ENCODE data around the gene SPATA31E1. TPM values are rescaled to one million over a fixed set of nuclear protein-coding genes. Genes with fewer than 3 reads are reported as not detected.
"Not testable (repeated sequence)": the region's sequence is repeated elsewhere in the genome, so short reads cannot be mapped to it uniquely, and the experiment has no call there.

Gene SPATA31E1
- total RNA-seq, 1 donor from 2014 or later = not detected

DNA sequence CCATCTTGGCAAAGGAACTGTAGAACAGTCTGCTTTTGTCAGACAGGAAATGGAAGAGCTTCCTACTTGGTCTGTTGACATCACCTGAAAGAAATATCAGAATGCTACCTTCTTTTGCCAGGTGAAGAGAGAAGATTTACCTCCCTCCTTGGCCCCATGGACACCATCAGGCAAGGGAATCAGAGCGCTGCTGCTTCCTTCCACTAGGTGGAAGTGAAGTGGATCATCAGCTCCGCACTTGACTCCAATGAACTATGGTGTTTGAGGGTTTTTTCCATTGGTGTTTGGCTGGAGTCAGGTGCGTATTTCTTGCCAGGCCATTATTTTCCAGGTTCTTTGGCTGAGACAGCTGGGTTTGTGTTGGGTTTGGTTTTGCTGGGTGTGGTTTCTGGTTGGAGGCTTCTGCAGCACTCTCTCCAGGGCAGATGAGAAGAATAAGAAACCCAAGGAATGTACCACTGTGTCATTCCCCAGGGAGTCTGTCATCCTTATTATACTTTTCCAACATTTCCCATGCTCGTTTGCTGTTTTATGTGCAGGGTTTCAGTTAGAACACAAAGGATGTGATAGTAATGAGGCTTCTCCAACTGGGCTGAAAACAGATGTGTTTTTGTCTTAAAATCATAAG lies 12.4 kb downstream of the SPATA31E1 start:
- Histone ChIP-seq H3K4me3 (no peak overlapping the region), H3K27me3 (ENCODE audit: low read depth) (peaks cover 14% of the 10 kb centered on the region), H3K27ac (replicated peaks) (no peak overlapping the region), H3K36me3 (no peaks in the 10 kb centered on the region), H3K4me1 (no peaks in the 10 kb centered on the region), H3K9me3 (replicated peaks) (peaks cover 16% of the 10 kb centered on the region)
- intact Hi-C loops (cut with micrococcal nuclease) = no loop called here
- DNase-seq = no peak
- TF ChIP-seq, protein P1, sequence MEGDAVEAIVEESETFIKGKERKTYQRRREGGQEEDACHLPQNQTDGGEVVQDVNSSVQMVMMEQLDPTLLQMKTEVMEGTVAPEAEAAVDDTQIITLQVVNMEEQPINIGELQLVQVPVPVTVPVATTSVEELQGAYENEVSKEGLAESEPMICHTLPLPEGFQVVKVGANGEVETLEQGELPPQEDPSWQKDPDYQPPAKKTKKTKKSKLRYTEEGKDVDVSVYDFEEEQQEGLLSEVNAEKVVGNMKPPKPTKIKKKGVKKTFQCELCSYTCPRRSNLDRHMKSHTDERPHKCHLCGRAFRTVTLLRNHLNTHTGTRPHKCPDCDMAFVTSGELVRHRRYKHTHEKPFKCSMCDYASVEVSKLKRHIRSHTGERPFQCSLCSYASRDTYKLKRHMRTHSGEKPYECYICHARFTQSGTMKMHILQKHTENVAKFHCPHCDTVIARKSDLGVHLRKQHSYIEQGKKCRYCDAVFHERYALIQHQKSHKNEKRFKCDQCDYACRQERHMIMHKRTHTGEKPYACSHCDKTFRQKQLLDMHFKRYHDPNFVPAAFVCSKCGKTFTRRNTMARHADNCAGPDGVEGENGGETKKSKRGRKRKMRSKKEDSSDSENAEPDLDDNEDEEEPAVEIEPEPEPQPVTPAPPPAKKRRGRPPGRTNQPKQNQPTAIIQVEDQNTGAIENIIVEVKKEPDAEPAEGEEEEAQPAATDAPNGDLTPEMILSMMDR (IDR thresholded peaks at IDR 0.05; ENCODE audit: borderline replicate concordance) = no peak

DNA sequence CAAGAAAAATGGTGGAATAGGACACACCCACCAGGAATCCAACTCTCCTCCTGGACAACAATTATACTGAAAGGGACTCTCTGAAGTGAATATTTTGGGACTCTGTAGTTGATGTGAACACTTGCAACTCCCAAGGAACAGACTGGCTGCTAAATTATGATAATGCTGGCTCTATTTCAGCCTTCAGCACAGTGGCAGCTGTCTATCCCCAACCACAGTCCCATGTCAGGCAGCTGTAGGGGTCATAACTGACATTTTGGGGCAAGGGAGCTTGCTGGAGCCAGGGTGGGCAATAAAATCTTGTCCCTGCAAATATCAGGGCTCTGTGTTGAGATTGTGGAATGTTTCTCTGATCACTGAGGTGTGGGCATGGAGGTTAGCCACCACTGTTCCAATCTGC lies 14.2 kb downstream of the SPATA31E1 start:
- TF ChIP-seq, protein P1 (IDR thresholded peaks at IDR 0.05; ENCODE audit: borderline replicate concordance) = no peak
- no peak overlapping the region for H3K4me3 ChIP-seq
- H3K27ac ChIP-seq (replicated peaks) = no peak overlapping the region
- peaks cover 21% of the 10 kb centered on the region for H3K9me3 ChIP-seq (replicated peaks)
- H3K36me3 ChIP-seq = no peaks in the 10 kb centered on the region
- H3K27me3 ChIP-seq (ENCODE audit: low read depth) = peaks cover 19% of the 10 kb centered on the region
- intact Hi-C loops (cut with micrococcal nuclease) = no loop called here
- DNase-seq = no peak
- no peaks in the 10 kb centered on the region for H3K4me1 ChIP-seq

DNA sequence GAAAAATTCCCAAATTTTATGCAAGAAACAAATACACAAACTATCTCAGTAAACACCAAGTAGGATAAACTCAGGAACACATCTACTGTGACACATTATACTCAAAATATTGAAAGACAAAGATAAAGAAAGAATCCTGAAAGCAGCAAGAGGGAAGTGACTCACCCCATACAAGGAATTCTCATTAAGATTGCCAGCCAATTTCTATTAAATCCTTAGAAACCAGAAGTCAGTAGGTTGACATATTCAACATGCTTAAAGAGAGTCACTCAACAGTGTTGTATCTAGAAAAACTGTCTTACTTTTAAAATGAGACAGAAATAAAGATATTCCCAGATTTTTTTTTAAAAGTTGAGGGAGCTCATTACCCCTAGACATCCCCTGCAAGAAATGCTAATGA lies 15.5 kb downstream of the SPATA31E1 start:
- peaks cover 19% of the 10 kb centered on the region for H3K27me3 ChIP-seq (ENCODE audit: low read depth)
- H3K4me1 ChIP-seq = no peaks in the 10 kb centered on the region
- no peaks in the 10 kb centered on the region for H3K36me3 ChIP-seq
- DNase-seq = no peak
- intact Hi-C loops (cut with micrococcal nuclease) = no loop called here
- H3K4me3 ChIP-seq = no peak overlapping the region
- TF ChIP-seq, protein P1 (IDR thresholded peaks at IDR 0.05; ENCODE audit: borderline replicate concordance) = no peak
- peaks cover 34% of the 10 kb centered on the region for H3K9me3 ChIP-seq (replicated peaks)
- H3K27ac ChIP-seq (replicated peaks) = no peak overlapping the region

DNA sequence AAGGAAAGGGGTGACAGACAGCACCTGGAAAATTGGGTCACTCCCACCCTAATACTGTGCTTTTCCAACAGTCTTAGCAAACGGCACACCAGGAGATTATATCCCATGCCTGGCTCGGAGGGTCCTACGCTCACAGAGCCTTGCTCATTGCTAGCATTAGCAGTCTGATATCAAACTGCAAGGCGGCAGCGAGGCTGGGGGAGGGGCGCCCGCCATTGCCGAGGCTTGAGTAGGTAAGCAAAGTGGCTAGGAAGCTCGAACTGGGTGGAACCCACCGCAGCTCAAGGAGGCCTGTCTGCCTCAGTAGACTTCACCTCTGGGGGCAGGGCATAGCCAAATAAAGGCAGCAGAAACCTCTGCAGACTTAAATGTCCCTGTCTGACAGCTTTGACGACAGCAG lies 19.7 kb downstream of the SPATA31E1 start:
- H3K27ac ChIP-seq (replicated peaks); intact Hi-C loops (cut with micrococcal nuclease); DNase-seq; H3K4me1 ChIP-seq; H3K4me3 ChIP-seq; H3K36me3 ChIP-seq; H3K27me3 ChIP-seq (ENCODE audit: low read depth): not testable (repeated sequence)
- peaks cover 42% of the 10 kb centered on the region for H3K9me3 ChIP-seq (replicated peaks)

DNA sequence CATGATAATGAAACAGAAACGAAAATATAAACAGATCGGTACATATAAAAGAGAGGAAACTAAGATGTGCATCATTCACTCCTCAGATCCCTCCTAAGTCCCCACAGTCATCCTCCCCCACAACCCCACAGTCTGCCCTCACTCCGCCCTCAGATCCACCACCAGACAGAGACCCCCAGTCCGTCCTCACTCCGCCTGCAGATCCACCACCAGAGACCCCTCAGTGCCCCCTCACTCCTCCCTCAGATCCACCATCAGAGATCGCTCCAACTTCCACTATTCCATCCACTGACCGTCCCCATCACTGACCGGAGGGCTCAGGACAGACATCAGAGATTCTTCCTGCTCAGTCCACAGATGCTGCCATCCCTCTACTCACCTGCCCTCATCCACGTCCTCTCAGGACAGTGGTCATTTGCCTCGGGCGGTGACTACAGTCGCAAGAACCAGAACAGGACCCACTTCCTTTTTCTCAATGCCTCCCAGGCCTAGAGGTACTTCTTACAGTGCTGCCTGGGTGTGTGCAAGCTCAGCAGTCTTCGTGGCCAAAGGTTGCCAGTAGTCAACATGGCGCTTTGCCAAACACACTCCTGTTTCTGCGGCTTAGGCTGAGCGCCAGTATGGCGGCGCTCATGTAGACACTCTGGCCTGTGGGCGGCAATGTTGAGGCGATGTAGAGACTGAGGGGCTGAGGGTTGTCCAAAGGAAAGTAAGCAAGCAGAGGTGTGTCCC lies 26.8 kb downstream of the SPATA31E1 start:
- no peaks in the 10 kb centered on the region for H3K36me3 ChIP-seq
- intact Hi-C loops (cut with micrococcal nuclease) = no loop called here
- H3K4me3 ChIP-seq = no peak overlapping the region
- peaks cover 9% of the 10 kb centered on the region for H3K9me3 ChIP-seq (replicated peaks)
- TF ChIP-seq, protein P1 (IDR thresholded peaks at IDR 0.05; ENCODE audit: borderline replicate concordance) = no peak
- DNase-seq = no peak
- H3K27me3 ChIP-seq (ENCODE audit: low read depth) = no peaks in the 10 kb centered on the region
- no peak overlapping the region for H3K27ac ChIP-seq (replicated peaks)
- no peaks in the 10 kb centered on the region for H3K4me1 ChIP-seq

DNA sequence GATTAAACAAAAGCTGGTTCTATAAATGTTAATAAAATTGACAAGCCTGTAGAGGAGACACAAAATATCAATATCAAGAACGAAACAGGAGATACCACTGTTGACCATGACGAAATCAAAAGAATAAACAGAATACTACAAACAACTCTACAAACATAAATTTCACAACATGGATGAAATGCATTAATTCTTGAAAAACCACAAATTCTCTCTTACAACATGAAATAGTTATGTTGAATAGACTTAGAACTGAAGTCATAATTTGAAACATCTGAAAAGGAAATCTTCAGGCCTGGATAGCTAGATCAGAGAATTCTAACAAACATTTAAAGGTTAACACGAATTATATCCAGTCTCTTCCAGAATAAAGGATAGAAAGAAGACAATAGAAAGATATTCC lies 28.1 kb downstream of the SPATA31E1 start:
- no peak overlapping the region for H3K27ac ChIP-seq (replicated peaks)
- TF ChIP-seq, protein P1 (IDR thresholded peaks at IDR 0.05; ENCODE audit: borderline replicate concordance) = no peak
- no peaks in the 10 kb centered on the region for H3K36me3 ChIP-seq
- H3K27me3 ChIP-seq (ENCODE audit: low read depth) = no peaks in the 10 kb centered on the region
- no peaks in the 10 kb centered on the region for H3K4me1 ChIP-seq
- no peak overlapping the region for H3K4me3 ChIP-seq
- DNase-seq = no peak
- intact Hi-C loops (cut with micrococcal nuclease) = no loop called here
- peaks cover 9% of the 10 kb centered on the region for H3K9me3 ChIP-seq (replicated peaks)

DNA sequence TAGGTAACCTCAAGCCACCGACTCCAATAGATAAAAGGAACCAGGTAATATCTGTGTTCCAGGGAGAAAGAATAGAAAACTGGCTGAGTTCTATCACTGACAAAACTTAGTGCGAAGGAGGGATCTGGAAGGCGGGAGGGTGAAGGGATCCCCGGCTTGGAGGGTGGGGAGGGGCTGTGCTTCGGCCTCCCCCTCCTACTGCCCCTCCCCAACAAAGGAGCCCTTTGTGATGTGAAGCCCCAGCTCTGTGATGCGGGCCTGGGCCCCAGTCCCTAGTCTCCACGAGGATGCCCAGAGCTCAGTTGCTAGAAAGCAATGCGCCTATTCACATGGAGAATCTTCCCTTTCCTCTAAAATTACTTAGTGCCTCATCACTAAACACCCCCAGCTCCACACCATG lies 35.0 kb downstream of the SPATA31E1 start, which contains the start of gene SPATA31C1:
TSS of gene SPATA31C1 (plus strand) at position 301 of the 400 bp plus-strand sequence.
- H3K27ac ChIP-seq (replicated peaks); H3K4me1 ChIP-seq; H3K4me3 ChIP-seq; DNase-seq; intact Hi-C loops (cut with micrococcal nuclease); H3K9me3 ChIP-seq (replicated peaks); H3K36me3 ChIP-seq; H3K27me3 ChIP-seq (ENCODE audit: low read depth): not testable (repeated sequence)

DNA sequence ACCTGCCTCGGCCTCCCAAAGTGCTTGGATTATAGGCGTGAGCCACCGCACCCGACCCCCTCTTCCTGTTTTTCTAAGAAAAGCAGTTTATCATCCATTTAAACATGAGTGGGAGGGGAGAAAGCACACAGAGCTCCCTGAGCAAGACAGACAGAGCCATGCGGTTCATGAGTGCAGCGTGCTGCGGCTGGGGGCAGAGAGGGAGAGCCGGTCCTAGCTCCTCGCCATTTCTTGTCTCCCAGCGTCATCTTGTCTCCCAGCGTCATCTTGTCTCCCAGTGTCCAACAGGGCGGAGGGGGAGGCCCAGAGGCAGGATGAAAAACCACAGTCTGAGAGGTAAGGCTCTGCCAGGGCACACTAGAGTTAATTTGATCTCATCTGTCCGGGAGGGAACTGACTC lies 36.3 kb downstream of the SPATA31E1 start:
- H3K4me3 ChIP-seq; intact Hi-C loops (cut with micrococcal nuclease); H3K27me3 ChIP-seq (ENCODE audit: low read depth); H3K27ac ChIP-seq (replicated peaks); H3K4me1 ChIP-seq; H3K36me3 ChIP-seq; H3K9me3 ChIP-seq (replicated peaks); DNase-seq: not testable (repeated sequence)

Measured in left ventricle myocardium inferior (tissue), 1 donor.